ENCODE measurements around the gene IGFBP3.

The IGFBP3 gene

GRCh38 chr7:45897042-45897690 lies 23.9 kb downstream of the IGFBP3 start:
- H3K27ac ChIP-seq: no peak overlapping the region
- H3K4me3 ChIP-seq (ENCODE audit: low read depth, low read length): no peak overlapping the region
- no peaks in the 10 kb centered on the region for H3K36me3 ChIP-seq (replicated peaks)
- no peak for TF ChIP-seq CTCF (IDR thresholded peaks at IDR 0.05; ENCODE audit: low read depth, low read length, missing control alignments)
- in situ Hi-C loops (cut with HindIII; ENCODE audit: low pct_ligation_motif_present, low sequenced_read_pairs): no loop called here
- peak; percentile 87 for DNase-seq
- no peaks in the 10 kb centered on the region for H3K27me3 ChIP-seq (replicated peaks)

GRCh38 chr7:45894665-45895062 lies 26.4 kb downstream of the IGFBP3 start:
- Histone ChIP-seq H3K27me3 (replicated peaks) (no peaks in the 10 kb centered on the region), H3K4me3 (ENCODE audit: low read depth, low read length) (no peak overlapping the region), H3K27ac (no peak overlapping the region), H3K36me3 (replicated peaks) (no peaks in the 10 kb centered on the region)
- no peak for DNase-seq
- in situ Hi-C loops (cut with HindIII; ENCODE audit: low pct_ligation_motif_present, low sequenced_read_pairs): no loop called here
- no peak for TF ChIP-seq CTCF (IDR thresholded peaks at IDR 0.05; ENCODE audit: low read depth, low read length, missing control alignments)

- Histone ChIP-seq H3K36me3 (replicated peaks) (no peaks in the 10 kb centered on the region), H3K4me3 (ENCODE audit: low read depth, low read length) (no peak overlapping the region), H3K27ac (no peak overlapping the region), H3K27me3 (replicated peaks) (no peaks in the 10 kb centered on the region)
- in situ Hi-C loops (cut with HindIII; ENCODE audit: low pct_ligation_motif_present, low sequenced_read_pairs): no loop called here
- TF ChIP-seq CTCF (IDR thresholded peaks at IDR 0.05; ENCODE audit: low read depth, low read length, missing control alignments): no peak
- no peak for DNase-seq
These were observed 26.9 kb downstream of the IGFBP3 start for GRCh38 chr7:45893996-45894664.

GRCh38 chr7:45893374-45893995 lies 27.6 kb downstream of the IGFBP3 start:
- Histone ChIP-seq H3K27me3 (replicated peaks) (no peaks in the 10 kb centered on the region), H3K36me3 (replicated peaks) (no peaks in the 10 kb centered on the region), H3K4me3 (ENCODE audit: low read depth, low read length) (no peak overlapping the region), H3K27ac (no peak overlapping the region)
- no peak for TF ChIP-seq CTCF (IDR thresholded peaks at IDR 0.05; ENCODE audit: low read depth, low read length, missing control alignments)
- DNase-seq: no peak
- in situ Hi-C loops (cut with HindIII; ENCODE audit: low pct_ligation_motif_present, low sequenced_read_pairs): no loop called here

GRCh38 chr7:45892407-45893035 lies 28.6 kb downstream of the IGFBP3 start:
- Histone ChIP-seq H3K4me3 (ENCODE audit: low read depth, low read length) (no peak overlapping the region), H3K27me3 (replicated peaks) (no peaks in the 10 kb centered on the region), H3K27ac (no peak overlapping the region), H3K36me3 (replicated peaks) (no peaks in the 10 kb centered on the region)
- no peak for TF ChIP-seq CTCF (IDR thresholded peaks at IDR 0.05; ENCODE audit: low read depth, low read length, missing control alignments)
- in situ Hi-C loops (cut with HindIII; ENCODE audit: low pct_ligation_motif_present, low sequenced_read_pairs): no loop called here
- no peak for DNase-seq
